K562 (cell line): ENCODE results near the gene ZFY. TPM values are rescaled to one million over a fixed set of nuclear protein-coding genes. Genes with fewer than 3 reads are reported as not detected.

Experiments used
- ATAC-seq: fragments of 200-7000 bp; cut with Tn5 transposase; 3 replicates; pipeline ENCODE4 v1.9.1; 2020; ENCODE audit warnings: moderate library complexity
- BruUV-seq: library from RNA; stranded (reverse); fragments of 400-500 nt; replicated peaks from 2 replicates; lab custom pipeline; 2021; lab: Mats Ljungman, UMichigan
- CTCF ChIA-PET: fragments of 300-600 bp; formaldehyde crosslinking; extraction: SDS; loops from one replicate; lab custom pipeline; 2021; ENCODE audit warnings: low intra/inter-chr PET ratio; lab: Yijun Ruan, JAX
- POLR2A ChIA-PET: fragments of 300-600, 350-650 bp; sonication (Branson Sonifier 250); formaldehyde crosslinking; extraction: SDS; loops from one replicate; lab custom pipeline; 2021; ENCODE audit warnings: antibody characterized with exemption, inconsistent platforms; lab: Yijun Ruan, JAX
- DNase-seq, 4 experiments: peaks; one replicate each; pipeline versions ENCODE4 v3.0.0 to v3.0.0-alpha.2; 2011 to 2018; ENCODE audit warnings: low spot score in 3 of 4, mixed read lengths in 3 of 4; ENCODE audit errors: extremely low read depth in 1 of 4
- FAIRE-seq: peaks from 2 replicates; lab custom pipeline; 2011; peaks lifted over from hg19 to GRCh38; lab: Jason Lieb, UNC
- H2AFZ ChIP-seq: 2 replicates; pipeline ENCODE4 v1.6.0; 2011; ENCODE audit warnings: low read depth, low read length, control low read depth, inconsistent platforms
- H3K27ac ChIP-seq: fragments of 200-600 bp; 3 replicates; pipeline ENCODE4 v1.8.0; 2011; ENCODE audit warnings: low read depth, mild to moderate bottlenecking, control low read depth, inconsistent platforms, low read length, moderate library complexity, mixed read lengths; ENCODE audit errors: extremely low read depth
- H3K27me3 ChIP-seq, 2 experiments: fragments of 300-600 bp in 1 of 2; 2 replicates in 1 of 2; 3 replicates in 1 of 2; pipeline versions ENCODE4 v1.6.0 to v1.8.0; 2011; ENCODE audit warnings: inconsistent platforms in 2 of 2, low read length in 2 of 2, mild to moderate bottlenecking in 1 of 2, mixed read lengths in 1 of 2, moderate library complexity in 1 of 2; ENCODE audit not compliant: control insufficient read depth in 2 of 2, insufficient read depth in 2 of 2
- H3K36me3 ChIP-seq: fragments of 300-600 bp; 3 replicates; pipeline ENCODE4 v1.8.0; 2011; ENCODE audit warnings: mild to moderate bottlenecking, low read length, inconsistent platforms; ENCODE audit not compliant: control insufficient read depth, insufficient read depth
- H3K4me1 ChIP-seq, 2 experiments: fragments of 200-600 bp in 1 of 2; replicated peaks in 1 of 2; 2 replicates in 1 of 2; 3 replicates in 1 of 2; pipeline versions ENCODE4 v1.5.1 to v1.8.0; 2011; ENCODE audit warnings: inconsistent platforms in 2 of 2, low read length in 2 of 2, mild to moderate bottlenecking in 1 of 2, mixed read lengths in 1 of 2, moderate library complexity in 1 of 2; ENCODE audit not compliant: control insufficient read depth in 2 of 2, insufficient read depth in 2 of 2
- H3K4me2 ChIP-seq: 2 replicates; pipeline ENCODE4 v1.6.1; 2011; ENCODE audit warnings: low read length, control low read depth, inconsistent platforms, mixed read lengths; ENCODE audit not compliant: insufficient read depth
- H3K4me3 ChIP-seq: fragments of 200-600 bp; sonication (generic), shearing (Covaris generic); 2 replicates; pipeline ENCODE4 v1.5.1; 2016; ENCODE audit warnings: control low read depth, inconsistent platforms
- H3K79me2 ChIP-seq: fragments of 200-600 bp; 3 replicates; pipeline ENCODE4 v1.8.0; 2011; ENCODE audit warnings: low read length, inconsistent platforms; ENCODE audit not compliant: control insufficient read depth, insufficient read depth
- H3K9ac ChIP-seq, 2 experiments: 2 replicates each; pipeline versions ENCODE4 v1.6.0 to v1.6.1; 2011; ENCODE audit warnings: low read depth in 2 of 2, low read length in 2 of 2, control low read depth in 1 of 2, inconsistent platforms in 1 of 2, mild to moderate bottlenecking in 1 of 2, mixed read lengths in 1 of 2; ENCODE audit not compliant: insufficient read depth in 1 of 2
- H3K9me1 ChIP-seq: one replicate; pipeline ENCODE4 v1.6.0; 2011; ENCODE audit warnings: inconsistent platforms, mild to moderate bottlenecking, low read length, moderate library complexity; ENCODE audit not compliant: control insufficient read depth, insufficient read depth
- H3K9me3 ChIP-seq: replicated peaks from 2 replicates; pipeline ENCODE4 v1.5.1; 2011; ENCODE audit warnings: low read depth, low read length, inconsistent platforms; ENCODE audit not compliant: control insufficient read depth, insufficient read depth
- H4K20me1 ChIP-seq: replicated peaks from 2 replicates; pipeline ENCODE4 v1.6.1; 2011; ENCODE audit warnings: low read length, inconsistent platforms, mixed read lengths; ENCODE audit not compliant: control insufficient read depth, insufficient read depth
- EZH2 ChIP-seq: IDR thresholded peaks from 2 replicates; pipeline ENCODE4 v1.6.1; 2012; ENCODE audit warnings: low read depth, mild to moderate bottlenecking, inconsistent platforms, low read length, borderline replicate concordance
- JUNB ChIP-seq: fragments of 450-650 bp; formaldehyde crosslinking; conservative IDR thresholded peaks from 2 replicates; pipeline ENCODE4 v1.4.0; 2020; ENCODE audit warnings: mild to moderate bottlenecking
- KHSRP ChIP-seq: fragments of 450-650 bp; IDR thresholded peaks from 2 replicates; pipeline ENCODE4 v1.6.1; 2017
- MCM2 ChIP-seq: fragments of 450-650 bp; IDR thresholded peaks from 2 replicates; pipeline ENCODE4 v1.6.1; 2017; ENCODE audit warnings: low read depth, mild to moderate bottlenecking
- POU5F1 ChIP-seq: fragments of 150-350 bp; IDR thresholded peaks from 2 replicates; pipeline ENCODE4 v1.6.1; 2014; ENCODE audit warnings: borderline replicate concordance, low read length, low read depth, mild to moderate bottlenecking; ENCODE audit not compliant: partially characterized antibody
- RFX1 ChIP-seq: fragments of 450-650 bp; IDR thresholded peaks from 2 replicates; pipeline ENCODE4 v1.6.1; 2016; ENCODE audit warnings: mild to moderate bottlenecking, moderate library complexity
- ZNF143 ChIP-seq: sonication (generic); formaldehyde crosslinking; IDR thresholded peaks from 2 replicates; pipeline ENCODE4 v1.9.0; 2022; ENCODE audit warnings: mild to moderate bottlenecking, missing genetic modification reagents
- ZNF79 ChIP-seq: fragments of 250-450 bp; sonication (Bioruptor Pico); IDR thresholded peaks from 2 replicates; pipeline ENCODE4 v1.4.0; 2020; ENCODE audit warnings: low read depth, mild to moderate bottlenecking, moderate library complexity
- WGBS: fragments of 100-300 bp; shearing (Covaris generic); methylation state at CpG from one replicate; pipeline ENCODE4 v1.1.6; 2016; ENCODE audit warnings: low coverage, mixed read lengths; ENCODE audit not compliant: insufficient coverage; ENCODE audit errors: missing lambda C conversion rate; 5-methylcytosine and 5-hydroxymethylcytosine counted together
- in situ Hi-C: fragments of 300-500 bp; cut with MboI; formaldehyde crosslinking; loops from 4 replicates; pipeline ENCODE4 v1.15.0; 2018; ENCODE audit warnings: inconsistent platforms, mixed read lengths
- intact Hi-C: fragments of 100-400 bp; cut with micrococcal nuclease; formaldehyde crosslinking; loops from 2 replicates; pipeline ENCODE4 v1.14.2; 2022
- polyA plus RNA-seq, 8 experiments: library from polyadenylated mRNA; depleted of rRNA in 4 of 8; stranded (reverse) in 5 of 8; unstranded in 3 of 8; fragments of >200 nt; fragmentation: Nextera tagmentation in 2 of 8; fragmentation: Illumina TruSeq in 1 of 8; extraction: Ambion mirVana in 2 of 8; extraction: Trizol in 1 of 8; gene quantifications; 2 replicates each; pipeline versions ENCODE4 v1.2.1 to v1.2.3, GENCODE V29; 2011 to 2014; ENCODE audit warnings: inconsistent platforms in 1 of 8, missing spikeins in 1 of 8
- total RNA-seq, 7 experiments: library from RNA; depleted of rRNA in 6 of 7; stranded (reverse); fragments of >200 nt in 6 of 7; fragmentation: Illumina TruSeq in 2 of 7; extraction: Trizol in 2 of 7; gene quantifications; 2 replicates each; pipeline versions ENCODE4 v1.2.1 to v1.2.3, GENCODE V29; 2011 to 2021; ENCODE audit warnings: low replicate concordance in 1 of 7
- TF ChIP-seq, protein P1 (sequence below): sonication (generic); formaldehyde crosslinking; IDR thresholded peaks from 2 replicates; pipeline ENCODE4 v1.8.1; 2023; ENCODE audit warnings: missing genetic modification reagents, mild to moderate bottlenecking, borderline replicate concordance

The ZFY gene
- total and polyA plus RNA-seq, 9 of the 15 experiments (the other 6 are each of a cell fraction or from before 2014, with no cell fraction given): not detected

DNA sequence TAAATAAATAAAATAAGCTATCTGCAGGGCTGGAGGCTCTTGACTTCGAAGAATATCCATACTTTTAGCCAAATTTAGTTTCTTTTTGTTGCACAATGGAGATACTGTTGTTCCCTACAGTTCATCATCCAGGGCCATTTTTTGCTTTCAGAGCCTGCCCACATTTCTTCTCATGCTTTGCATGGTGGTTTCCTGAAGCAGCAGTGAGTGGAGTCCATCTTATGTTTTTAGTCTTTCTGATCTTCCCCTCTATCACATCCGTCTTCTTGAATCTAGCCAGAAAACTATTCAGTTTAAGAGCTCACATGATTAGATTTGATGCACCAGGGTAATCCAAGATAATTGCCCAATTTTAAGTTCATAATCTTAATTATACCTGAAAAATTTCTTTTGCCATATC, 19.6 kb downstream of the ZFY start:
- no peak overlapping the region for H3K27ac ChIP-seq
- BruUV-seq: no TSS peak
- no peak for DNase-seq
- H3K4me2 ChIP-seq: no peak overlapping the region
- FAIRE-seq: no peak
- H2AFZ ChIP-seq: no peak overlapping the region
- no peaks in the 10 kb centered on the region for H3K27me3 ChIP-seq
- WGBS: no CpG with 5 or more reads among the region's 2 CpGs
- H3K9me1 ChIP-seq: no peaks in the 10 kb centered on the region
- intact Hi-C loops: no loop called here
- in situ Hi-C loops: no loop called here
- no peak for TF ChIP-seq MCM2
- no peak for TF ChIP-seq ZNF79 (CRISPR knock-in tag)
- TF ChIP-seq EZH2: no peak
- TF ChIP-seq, protein P1, sequence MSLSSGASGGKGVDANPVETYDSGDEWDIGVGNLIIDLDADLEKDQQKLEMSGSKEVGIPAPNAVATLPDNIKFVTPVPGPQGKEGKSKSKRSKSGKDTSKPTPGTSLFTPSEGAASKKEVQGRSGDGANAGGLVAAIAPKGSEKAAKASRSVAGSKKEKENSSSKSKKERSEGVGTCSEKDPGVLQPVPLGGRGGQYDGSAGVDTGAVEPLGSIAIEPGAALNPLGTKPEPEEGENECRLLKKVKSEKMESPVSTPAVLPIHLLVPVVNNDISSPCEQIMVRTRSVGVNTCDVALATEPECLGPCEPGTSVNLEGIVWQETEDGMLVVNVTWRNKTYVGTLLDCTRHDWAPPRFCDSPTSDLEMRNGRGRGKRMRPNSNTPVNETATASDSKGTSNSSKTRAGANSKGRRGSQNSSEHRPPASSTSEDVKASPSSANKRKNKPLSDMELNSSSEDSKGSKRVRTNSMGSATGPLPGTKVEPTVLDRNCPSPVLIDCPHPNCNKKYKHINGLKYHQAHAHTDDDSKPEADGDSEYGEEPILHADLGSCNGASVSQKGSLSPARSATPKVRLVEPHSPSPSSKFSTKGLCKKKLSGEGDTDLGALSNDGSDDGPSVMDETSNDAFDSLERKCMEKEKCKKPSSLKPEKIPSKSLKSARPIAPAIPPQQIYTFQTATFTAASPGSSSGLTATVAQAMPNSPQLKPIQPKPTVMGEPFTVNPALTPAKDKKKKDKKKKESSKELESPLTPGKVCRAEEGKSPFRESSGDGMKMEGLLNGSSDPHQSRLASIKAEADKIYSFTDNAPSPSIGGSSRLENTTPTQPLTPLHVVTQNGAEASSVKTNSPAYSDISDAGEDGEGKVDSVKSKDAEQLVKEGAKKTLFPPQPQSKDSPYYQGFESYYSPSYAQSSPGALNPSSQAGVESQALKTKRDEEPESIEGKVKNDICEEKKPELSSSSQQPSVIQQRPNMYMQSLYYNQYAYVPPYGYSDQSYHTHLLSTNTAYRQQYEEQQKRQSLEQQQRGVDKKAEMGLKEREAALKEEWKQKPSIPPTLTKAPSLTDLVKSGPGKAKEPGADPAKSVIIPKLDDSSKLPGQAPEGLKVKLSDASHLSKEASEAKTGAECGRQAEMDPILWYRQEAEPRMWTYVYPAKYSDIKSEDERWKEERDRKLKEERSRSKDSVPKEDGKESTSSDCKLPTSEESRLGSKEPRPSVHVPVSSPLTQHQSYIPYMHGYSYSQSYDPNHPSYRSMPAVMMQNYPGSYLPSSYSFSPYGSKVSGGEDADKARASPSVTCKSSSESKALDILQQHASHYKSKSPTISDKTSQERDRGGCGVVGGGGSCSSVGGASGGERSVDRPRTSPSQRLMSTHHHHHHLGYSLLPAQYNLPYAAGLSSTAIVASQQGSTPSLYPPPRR: no peak
- TF ChIP-seq RFX1: no peak
- TF ChIP-seq KHSRP: no peak
- TF ChIP-seq POU5F1: no peak
- no peak for TF ChIP-seq JUNB (CRISPR knock-in tag)
- TF ChIP-seq ZNF143 (CRISPR knock-in tag): no peak
- no peaks in the 10 kb centered on the region for H3K79me2 ChIP-seq
- H3K4me3 ChIP-seq: no peak overlapping the region
- CTCF ChIA-PET: no interaction called here
- no peaks in the 10 kb centered on the region for H4K20me1 ChIP-seq
- ATAC-seq: no peak
- H3K36me3 ChIP-seq: no peaks in the 10 kb centered on the region
- H3K9me3 ChIP-seq: no peaks in the 10 kb centered on the region
- no peak overlapping the region for H3K9ac ChIP-seq
- no peaks in the 10 kb centered on the region for H3K4me1 ChIP-seq
- POLR2A ChIA-PET: no interaction called here
